ENCODE results near the gene TTLL4. TPM values are rescaled to one million over a fixed set of nuclear protein-coding genes. Genes with fewer than 3 reads are reported as not detected.
A peak's percentile ranks its signal among the peaks of the same experiment; 100 is the strongest.
"Not testable (repeated sequence)": the region's sequence is repeated elsewhere in the genome, so short reads cannot be mapped to it uniquely, and the experiment has no call there.

Gene TTLL4
- total RNA-seq, 1 experiment from 2014 or later: 17.0 TPM

DNA sequence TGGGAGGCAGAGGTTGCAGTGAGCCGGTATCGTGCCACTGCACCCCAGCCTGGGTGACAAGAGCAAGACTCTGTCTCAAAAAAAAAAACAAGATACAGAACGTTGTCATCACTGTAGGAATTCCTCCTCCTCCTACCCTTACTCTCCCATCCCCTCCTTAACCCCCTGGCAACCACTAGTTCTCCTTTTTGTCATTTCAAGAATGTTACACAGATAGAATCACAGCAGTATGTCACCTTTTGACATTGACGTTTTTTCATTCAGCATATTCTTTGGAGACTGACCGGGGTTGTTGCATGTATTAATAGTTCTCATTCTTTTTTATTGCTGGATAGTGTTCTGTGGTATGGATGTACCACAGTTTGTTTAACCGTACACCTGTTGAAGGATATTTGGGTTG lies 32.4 kb downstream of the TTLL4 start:
- no peak for DNase-seq (ENCODE audit: low spot score)

DNA sequence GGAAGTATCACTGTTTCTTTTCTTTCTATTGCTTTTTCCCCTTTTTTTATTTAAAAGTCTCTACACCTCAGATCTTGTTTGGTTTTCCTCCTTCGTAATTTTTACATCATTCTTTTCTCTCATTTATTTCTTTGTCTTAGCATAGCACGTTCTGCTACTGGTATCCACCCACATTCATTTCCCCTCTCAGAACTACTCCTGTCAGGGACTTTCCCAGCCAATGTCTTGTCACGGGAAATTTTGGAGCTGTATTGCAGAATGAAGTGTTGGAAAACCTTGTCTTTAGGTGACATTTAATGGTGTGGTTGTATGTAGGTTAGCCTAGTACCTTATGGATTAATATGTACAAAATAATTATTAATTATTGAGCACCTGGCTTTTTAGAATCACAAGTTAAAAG lies 34.0 kb downstream of the TTLL4 start:
- DNase-seq (ENCODE audit: low spot score): no peak

DNA sequence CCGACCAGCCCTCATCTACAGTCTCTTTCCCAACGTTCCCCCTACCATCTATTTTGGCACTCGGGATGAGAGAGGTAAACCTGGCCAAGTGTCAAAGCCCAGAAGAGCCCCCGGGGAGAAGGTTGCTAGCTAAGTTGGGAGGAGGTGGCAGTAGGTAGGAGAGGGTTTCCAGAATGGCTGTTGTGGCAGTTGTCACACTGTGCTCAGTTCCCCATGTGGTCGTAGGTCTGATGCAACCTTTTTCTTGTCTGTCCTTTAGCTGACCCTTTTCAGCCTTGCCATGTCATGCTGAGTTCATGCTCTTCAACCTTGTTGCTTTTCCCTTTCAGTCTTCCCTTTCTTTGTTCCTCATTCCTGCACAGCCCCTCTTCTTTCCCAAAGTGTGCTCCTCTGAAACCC lies 34.5 kb downstream of the TTLL4 start:
- peak; percentile 25 for DNase-seq (ENCODE audit: low spot score)

DNA sequence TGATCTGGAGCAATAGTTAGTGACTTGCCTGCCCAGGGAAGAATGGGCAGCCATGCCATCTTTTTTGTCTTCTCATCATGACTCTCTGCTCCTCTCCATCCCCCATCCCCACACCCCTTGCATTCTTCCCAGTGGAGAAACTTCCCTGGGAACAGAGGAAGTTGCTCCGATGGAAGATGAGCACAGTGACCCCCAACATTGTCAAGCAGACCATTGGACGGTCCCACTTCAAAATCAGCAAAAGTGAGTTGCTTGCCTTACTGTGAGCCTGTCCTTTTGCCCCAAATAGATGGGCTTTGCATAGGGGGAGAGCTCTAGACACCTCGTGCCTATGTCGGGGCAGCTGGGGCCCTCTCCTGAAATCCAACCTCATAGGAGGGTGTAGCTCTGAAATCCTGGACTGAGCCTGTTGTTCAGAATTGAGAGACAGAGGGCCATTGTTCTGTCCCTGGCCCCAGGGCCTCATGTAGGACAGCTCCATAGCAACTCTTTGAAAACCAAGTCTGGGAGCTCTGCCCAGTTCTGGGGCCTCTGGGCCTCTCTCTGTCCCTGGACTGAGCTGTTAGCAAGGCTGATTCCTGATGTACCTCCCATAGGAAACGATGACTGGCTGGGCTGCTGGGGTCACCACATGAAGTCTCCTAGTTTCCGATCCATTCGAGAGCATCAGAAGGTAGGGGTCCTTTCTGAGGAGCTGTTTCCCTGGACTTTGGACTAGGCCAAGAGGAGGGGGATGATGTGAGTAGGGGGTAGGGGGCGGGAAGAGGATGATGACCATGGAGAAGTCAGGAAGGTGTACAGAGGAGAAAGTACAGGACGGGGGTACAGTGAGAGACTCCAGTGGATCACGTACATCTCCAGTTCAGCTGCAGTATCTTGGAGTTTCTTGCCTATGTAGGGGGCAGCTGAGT lies 35.2 kb downstream of the TTLL4 start:
- peak; percentile 38 for DNase-seq (ENCODE audit: low spot score)

DNA sequence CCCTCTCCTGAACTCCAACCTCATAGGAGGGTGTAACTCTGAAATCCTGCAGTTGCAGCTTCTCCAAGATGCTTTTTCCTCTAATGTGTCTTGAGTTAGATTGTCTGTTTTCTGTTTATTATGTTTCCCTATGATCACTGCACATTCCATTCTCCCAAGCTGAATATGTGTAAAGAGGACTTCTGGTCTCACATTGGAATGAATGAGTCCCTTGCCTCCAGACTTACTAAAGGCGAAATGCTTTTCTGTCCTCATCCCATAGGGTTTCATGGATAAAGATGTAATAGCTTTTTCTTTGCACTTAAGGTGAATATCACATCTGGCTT lies 35.8 kb downstream of the TTLL4 start:
- DNase-seq (ENCODE audit: low spot score): no peak

DNA sequence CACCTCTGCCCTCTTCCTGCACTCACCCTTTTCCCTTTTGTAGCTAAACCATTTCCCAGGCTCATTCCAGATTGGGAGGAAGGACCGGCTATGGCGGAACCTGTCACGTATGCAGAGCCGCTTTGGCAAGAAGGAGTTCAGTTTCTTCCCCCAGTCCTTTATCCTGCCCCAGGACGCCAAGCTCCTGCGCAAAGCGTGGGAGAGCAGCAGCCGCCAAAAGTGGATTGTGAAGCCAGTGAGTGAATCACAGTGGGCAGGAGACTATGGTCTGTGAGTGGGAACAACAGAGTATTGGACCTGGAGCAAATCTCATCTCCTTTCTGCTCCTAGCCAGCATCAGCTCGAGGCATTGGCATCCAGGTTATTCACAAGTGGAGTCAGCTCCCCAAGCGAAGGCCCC lies 36.3 kb downstream of the TTLL4 start:
- no peak for DNase-seq (ENCODE audit: low spot score)

DNA sequence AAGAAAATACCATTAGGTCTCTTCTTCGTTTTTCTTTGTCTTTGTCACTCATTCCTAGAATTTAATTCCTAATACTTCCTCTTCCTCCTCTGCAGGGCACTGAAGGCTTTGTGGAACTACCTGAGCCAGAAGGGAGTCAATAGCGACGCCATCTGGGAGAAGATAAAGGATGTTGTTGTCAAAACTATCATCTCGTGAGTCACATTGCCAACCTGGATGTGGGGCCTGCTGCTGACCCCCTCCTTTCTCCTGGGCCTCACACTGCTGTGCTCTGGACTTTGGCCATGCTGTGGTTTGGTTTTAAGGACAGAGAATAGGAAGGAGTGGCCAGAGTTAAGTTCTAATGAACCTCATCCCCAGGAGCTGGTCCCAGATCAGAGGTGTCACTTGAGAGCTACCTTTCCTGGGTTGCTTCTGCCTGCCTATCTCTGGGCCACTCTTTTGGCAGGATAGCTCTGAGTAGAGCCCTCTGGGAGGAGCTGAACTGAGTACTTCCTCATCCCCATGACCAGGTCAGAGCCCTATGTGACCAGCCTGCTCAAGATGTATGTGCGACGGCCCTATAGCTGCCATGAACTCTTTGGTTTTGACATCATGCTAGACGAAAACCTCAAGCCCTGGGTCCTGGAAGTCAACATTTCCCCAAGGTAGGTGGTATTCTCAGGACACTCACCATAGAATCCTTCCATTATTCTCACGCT lies 38.3 kb downstream of the TTLL4 start:
- no peak for DNase-seq (ENCODE audit: low spot score)

DNA sequence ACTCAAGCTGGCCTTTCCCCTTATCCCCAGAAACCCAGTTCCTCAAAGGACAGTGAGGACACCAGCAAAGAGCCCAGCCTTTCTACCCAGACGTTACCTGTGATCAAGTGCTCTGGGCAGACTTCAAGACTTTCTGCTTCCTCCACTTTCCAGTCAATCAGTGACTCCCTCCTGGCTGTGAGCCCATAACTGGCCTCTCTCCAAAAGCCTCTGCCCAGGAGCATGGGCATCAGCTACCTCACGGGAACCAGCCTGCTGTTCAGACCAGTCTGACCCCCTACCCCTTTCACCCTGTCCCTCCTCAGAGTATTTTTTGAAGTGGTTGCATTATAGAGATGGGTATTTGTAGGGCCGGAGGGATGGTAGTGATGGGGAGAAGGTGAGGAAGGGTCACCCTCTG lies 43.6 kb downstream of the TTLL4 start:
- no peak for DNase-seq (ENCODE audit: low spot score)

DNA sequence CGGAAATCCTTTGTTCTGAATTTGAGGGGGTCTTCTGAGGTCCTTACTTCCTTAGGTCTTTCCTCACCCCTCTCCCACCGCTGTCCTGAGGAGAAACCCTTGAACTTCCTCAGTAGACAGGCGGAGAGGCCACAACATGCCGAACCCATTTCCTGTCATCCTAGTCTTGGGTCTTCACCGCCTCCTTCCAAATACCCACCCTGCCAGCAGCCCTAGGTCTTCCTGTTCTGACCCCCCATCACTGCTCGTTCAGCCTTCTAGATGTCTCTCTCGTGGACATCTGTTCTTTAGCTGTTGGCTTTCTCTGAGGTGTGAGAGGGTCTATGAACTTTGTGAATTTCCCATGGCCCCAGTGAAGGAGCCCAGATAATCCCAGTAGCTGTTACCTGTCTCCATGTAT lies 44.1 kb downstream of the TTLL4 start:
- DNase-seq (ENCODE audit: low spot score): no peak

DNA sequence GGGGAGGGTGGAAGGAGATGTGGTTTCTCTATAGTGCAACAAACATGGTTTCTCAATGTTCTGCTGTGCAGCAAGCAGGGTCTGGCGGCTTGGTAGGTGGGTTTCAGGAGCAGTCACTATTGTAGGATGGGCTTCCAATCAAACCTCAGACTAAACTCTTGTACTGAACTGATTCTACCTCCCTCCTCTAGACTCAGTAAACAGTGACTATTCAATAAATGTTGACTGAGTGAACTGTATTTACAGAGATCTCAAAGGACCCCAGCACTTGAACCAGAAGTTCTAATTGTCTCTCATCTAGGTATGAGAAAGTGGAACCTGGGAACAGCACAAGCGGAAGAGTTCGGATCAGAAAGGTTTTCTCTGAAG lies 44.5 kb downstream of the TTLL4 start:
- DNase-seq (ENCODE audit: low spot score): no peak

DNA sequence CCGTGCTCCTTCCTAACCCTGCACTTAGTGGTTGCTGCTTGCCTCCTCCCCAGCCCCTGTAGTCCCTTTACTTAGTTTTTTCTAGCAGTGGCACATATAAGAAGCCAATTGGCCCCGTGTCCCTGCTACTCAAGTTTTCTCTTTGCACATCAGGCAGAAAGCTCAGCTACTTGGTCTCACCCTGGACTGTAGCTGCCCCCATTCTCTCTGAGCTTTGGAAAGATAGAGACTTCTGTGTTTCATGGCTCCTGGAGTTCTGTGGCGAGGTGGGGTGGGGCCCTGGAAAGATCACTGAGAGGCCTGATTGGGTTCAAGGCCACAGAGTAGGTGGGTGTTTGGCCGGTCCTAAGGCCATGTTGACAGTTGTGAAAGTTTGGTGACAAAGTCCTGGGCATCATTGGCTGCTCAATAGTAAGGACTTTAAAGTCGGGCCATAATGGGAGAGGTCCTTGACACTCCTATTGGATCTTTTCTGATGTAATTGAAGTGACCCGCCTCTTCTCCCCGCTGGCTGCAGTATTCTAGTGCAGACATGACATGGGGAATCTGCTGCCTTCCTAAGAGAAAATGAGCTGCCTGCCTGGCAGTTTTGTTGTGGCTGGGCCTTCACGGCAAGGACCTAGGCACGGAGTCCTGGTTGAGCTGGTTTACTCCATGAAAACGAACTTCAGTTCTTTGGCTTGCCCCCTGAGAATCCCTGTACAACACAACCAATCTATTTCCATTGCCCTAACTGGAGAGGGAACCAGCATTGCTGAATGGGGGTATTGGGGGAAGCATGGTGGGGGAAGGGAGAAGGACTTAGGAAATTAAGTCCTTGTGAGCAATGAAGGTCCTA lies 45.2 kb downstream of the TTLL4 start:
- DNase-seq (ENCODE audit: low spot score): no peak

DNA sequence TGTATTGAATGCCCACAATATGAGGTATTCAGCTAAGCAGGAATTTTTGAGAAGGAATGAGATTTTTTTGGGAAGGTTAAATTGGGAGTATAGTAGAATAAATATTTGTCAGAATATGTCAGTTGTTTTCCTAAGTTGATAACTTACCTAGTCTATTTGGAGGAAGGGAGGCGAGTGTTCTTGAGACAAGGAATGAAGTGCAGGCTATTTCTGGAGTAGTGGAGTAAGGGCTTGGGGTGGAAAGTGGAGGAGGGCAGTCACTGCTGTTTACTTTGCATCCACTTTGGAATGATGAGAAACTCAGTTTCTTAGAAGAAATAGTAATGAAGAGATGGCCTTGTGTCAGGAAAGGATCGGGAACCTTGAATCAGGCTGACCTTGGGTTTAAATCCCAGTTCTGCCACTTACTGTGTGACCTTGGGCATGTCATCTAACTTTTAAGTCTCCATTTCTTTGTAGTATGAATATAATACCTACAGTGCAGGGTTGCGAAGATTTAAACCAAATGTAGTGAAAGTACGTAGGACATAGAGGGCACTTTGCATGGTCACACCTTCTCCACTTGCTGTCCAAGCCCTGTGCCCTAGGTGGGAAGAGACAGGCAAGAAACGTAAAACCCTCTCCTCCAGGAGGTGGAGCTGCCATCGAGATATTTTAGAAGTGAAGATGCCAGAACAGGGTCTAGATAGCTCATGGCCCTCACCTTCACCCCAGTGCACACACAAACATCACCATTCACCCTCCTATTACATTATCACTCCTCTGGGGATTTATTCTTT lies 46.2 kb downstream of the TTLL4 start:
- DNase-seq (ENCODE audit: low spot score): no peak

DNA sequence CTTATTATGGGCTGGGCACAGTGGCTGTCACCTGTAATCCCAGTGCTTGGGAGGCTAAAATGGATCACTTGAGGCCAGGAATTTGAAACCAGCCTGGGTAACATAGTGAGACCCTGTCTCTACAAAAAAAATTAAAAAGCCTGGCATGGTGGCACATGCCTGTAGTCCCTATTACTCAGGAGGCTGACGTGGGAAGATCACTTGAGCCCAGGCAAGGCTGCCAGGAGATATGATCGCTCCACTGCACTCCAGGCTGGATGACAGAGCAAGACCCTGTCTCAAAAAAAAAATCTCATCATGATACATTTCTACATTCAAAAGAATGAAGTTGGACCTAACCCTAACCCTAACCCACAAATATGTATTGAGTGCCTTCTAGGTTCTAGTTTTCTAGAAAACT lies 51.2 kb downstream of the TTLL4 start:
- no peak for DNase-seq (ENCODE audit: low spot score)

DNA sequence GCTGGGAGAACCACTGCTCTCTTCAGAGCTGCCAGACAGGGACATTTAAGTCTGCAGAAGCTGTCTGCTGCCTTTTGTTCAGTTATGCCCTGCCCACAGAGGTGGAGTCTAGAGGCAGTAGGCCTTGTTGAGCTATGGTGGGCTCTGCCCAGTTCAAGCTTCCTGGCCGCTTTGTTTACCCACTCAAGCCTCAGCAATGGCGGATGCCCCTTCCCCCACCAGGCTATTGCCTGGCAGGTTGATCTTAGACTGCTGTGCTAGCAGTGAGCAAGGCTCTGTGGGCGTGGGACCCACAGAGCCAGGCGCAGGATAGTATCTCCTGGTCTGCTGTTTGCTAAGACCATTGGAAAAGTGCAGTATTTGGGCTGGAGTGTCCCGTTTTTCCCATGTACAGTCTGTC lies 62.1 kb downstream of the TTLL4 start:
- not testable (repeated sequence) for DNase-seq (ENCODE audit: low spot score)

DNA sequence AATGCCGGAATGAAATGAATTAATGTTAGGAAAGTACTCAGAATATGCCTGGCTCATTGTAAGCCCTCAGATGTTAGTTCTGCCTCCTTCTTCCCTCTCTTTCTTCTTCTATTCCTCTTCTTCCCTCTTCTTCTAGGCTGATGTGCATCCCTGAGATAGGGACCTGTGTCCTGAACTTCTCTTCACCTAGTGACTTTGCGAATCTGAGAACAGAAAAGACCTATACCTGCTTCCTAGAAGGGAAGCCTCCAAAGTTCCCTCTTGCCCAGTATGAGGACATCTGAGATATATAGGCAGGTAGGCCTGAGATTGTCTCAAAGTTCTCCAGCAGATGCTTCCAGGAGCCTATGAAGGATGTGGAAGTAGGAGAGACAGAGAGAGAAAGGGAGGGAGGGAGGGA lies 63.2 kb downstream of the TTLL4 start:
- no peak for DNase-seq (ENCODE audit: low spot score)

DNA sequence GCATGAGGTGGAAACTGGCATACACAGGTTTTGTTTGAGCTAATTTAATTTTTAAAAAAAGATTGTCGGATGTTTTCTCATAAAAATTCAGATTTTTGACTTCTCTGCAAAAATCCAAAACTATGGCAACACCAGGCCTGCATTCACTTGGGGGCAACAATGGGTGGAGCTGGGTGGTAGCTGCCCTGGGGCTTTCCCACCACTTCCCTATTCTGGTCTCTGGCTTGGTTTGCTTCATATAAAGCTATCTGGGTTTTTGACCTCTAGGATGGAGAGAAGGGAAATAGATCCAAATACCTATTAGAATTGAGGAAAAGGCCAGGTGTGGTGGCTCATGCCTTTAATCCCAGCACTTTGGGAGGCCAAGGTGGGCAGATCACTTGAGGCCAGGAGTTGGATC lies 65.9 kb downstream of the TTLL4 start:
- DNase-seq (ENCODE audit: low spot score): no peak

DNA sequence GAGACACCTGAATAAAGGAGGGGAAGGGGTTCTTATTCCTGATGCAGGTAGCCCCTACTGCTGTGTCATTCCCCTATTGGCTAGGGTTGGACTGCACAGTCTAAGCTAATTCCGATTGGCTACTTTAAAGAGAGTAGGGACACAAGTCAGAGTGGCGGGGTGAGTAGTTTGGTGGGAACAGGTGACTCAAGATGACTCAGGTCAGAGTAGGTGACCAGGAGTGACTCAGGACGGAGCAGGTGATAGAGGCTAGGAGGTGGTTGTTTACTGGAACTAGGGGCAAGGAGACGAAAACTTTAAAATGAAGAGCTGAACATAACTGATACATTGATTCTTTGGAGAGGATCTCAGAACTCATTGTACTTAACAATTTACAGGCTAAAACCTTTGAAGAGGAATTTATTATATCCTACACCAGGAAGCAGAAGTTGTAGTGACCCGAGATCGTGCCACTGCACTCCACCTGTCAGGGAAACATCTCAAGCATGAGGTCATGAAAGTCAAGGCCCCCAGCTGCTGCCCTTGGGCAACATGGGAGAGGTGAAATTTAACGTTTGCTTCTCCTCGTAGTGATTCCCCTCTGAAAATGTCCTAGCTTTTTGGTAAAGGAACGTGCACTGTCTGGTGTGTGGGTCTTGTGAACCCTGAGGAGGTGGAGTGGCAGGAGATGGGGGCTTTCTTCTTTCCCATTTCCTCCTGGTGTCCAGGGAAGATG lies 66.8 kb downstream of the TTLL4 start:
- DNase-seq (ENCODE audit: low spot score): no peak

DNA sequence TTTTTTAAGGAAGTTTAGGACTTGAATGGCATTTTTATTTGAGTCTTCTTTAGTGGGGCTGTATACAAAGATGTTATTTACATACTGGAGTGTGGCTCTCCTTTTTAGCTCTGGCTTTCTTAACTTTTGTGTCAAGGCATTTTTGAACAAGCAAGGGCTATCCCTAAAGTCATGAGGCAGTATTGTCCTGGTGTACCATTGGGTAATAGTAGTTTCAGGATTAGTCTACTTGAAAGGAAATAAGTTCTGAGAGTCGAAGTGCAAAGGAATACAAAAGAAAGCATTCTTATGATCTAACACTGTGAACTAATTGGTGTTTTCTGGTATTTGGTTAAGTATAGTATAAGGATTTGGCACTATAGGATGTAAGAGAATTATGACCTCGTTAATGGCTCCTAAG lies 69.4 kb downstream of the TTLL4 start:
- no peak for DNase-seq (ENCODE audit: low spot score)

DNA sequence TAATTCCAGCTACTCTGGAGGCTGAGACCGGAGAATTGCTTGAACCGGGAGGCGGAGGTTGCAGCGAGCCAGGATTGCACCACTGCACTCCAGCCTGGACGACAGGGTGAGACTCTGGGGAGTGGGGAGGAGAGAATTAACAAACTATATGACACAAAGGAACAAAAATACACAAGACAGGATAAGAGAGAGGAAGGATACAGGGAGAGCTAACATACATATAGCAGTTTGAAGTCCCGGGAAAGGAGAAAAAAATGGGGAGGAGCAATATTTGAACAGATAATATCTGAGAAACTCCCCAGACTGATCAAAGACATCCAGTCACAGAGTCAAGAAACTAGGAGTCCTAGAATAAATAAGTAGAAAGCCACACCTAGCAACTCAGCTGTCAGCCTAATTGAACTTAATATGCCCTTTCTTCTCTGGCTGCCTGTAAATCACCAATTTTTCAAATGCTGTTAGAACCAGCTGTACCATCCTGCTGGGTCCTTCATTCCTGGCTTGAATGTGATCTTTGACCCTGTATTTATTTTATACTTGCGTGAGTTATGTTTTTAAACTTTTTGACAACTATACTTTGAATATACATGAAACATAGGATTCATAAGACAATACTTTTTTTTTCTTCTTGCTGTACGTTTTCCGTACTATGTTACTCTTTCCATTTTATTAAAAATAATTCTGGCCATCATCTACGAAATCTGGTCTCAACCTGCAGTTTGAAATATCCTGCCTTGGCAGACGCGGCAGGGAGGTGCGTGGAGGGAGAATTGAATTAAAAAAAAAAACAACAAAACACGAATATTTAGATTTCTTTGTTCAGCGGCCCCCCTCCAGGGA lies 70.4 kb downstream of the TTLL4 start:
- DNase-seq (ENCODE audit: low spot score): no peak
